Lung microvascular endothelial cell (primary cell): ENCODE data around the gene NACA. TPM values are rescaled to one million over a fixed set of nuclear protein-coding genes. Genes with fewer than 3 reads are reported as not detected.

ENCODE experiments used
- DNase-seq, 2 donors: peaks; one replicate each; pipeline versions ENCODE4 v3.0.0 to v3.0.0-alpha.2; 2010; ENCODE audit warnings: low read depth in 2 of 2
- total RNA-seq: library from RNA; depleted of rRNA; stranded (reverse); fragments of >200 nt; gene quantifications from 2 replicates; pipeline ENCODE4 v1.2.1, GENCODE V29; 2014

The NACA gene
- total RNA-seq, 1 donor from 2014 or later: 1,336 TPM

DNA sequence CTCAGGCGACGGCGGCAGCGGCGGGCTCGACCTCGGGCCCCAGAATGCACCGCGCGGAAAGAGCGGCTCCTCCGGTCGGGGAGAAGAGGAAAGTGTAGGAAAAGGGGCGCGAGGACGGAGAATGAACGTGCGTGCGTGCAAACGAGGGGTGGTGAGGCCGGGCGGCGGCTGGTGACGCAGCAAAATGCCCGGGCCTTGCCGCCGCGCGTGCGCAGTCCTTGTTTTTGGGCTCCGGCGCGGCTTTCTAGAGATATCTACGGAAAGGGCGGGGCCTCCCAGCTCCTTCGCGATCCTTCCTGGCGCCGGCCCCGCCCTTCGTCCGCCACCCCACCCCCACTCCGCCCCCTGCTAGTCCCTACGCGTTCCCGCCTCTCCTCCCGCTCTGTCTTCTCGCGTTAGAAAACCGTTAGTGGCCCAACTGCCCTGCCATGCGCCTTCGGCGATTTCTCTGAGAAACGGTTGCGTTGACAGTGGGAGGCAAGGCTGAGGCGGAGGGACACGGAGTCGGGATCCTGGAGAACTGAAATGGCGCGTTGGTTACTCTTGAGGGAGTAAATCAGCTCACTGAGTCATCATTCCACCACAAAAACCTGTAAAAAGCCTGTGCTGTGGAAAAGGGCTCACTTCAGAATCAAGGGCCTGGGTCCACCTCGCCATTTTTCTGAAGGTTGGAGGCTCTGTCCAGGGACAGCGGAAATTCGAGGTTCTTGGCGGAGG, 36.8 kb downstream of the NACA start, which contains the start of gene PTGES3:
PTGES3 (minus strand) TSS at position 156 of the 717 bp plus-strand sequence. CDS start 285 bp downstream, outside the sequence.
- peak; percentile 97 to 99 for DNase-seq

- peak; percentile 45 to 52 for DNase-seq
These were observed 37.6 kb downstream of the NACA start for GRCh38 chr12:56687223-56688128.

DNA sequence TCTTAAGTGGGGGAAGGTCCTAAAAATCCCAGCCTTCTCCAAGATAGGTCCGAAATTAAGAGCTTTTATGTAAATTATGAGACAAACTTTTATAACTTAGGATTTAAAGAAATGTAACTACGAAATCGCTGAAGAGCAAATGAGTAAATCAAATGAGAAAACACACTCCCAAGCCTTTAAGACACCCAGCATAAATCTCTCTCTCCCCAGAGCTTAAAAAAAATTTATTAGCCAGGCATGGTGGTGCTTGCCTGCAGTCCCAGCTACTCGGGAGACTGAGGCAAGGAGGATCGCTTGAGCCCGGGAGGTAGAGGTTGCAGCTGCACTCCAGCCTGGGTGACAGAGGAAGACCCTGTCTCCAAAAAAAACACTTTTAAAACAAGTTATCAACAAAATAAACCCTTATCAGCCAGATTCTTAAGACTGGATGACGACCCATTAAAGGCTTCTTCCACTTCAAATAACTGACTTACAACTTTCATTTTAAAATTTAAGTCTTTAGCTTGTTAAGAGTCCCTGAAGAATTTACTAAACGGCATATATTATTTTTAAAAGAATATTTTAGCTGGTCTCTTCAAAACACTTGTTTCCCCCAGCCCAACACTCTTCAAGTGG, 40.2 kb downstream of the NACA start:
- DNase-seq: no peak

DNA sequence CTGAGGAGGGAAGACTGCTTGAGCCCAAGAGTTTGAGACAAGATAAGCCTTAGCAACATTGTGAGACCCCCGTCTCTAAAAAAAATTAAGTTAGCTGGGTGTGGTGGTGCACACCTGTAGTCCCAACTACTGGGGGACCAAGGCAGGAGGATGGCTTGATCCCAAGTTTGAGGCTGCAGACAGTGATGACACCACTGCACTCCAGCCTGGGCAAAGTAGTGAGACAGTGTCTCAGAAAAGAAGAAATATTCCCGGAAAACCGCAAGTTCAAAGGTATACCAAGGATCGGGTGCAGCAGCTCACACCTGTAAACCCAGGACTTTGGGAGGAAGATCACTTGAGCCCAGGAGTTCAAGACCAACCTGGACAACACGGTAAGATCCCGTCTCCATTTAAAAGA, 42.8 kb downstream of the NACA start:
- DNase-seq: no peak

DNA sequence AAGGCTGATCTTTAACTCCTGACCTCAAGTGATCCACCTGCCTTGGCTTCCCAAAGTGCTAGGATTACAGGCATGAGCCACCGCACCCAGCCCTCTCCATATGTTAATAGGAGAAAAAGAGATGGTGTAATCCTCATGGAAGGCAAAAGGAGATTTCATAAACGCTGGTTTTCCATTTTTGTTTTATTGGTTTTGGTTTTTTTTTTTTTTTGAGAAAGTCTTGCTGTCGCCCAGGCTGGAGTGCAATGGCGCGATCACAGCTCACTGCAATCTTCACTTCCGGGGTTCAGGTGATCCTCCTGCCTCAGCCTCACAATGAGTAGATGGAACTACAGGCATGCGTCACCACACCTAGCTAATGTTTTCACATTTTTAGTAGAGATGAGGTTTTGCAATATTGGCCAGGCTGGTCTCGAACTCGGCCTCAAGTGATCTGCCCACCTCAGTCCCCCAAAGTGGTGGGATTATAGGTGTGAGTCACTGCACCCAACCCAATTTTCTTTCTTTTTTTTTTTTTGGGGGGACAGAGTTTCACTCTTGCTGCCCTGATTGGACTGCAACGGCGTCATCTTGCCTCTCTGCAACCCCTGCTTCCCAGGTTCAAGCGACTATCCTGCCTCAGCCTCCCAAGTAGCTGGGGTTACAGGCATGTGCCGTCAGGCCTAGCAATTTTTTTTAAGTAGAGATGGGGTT, 45.1 kb downstream of the NACA start:
- DNase-seq: no peak

DNA sequence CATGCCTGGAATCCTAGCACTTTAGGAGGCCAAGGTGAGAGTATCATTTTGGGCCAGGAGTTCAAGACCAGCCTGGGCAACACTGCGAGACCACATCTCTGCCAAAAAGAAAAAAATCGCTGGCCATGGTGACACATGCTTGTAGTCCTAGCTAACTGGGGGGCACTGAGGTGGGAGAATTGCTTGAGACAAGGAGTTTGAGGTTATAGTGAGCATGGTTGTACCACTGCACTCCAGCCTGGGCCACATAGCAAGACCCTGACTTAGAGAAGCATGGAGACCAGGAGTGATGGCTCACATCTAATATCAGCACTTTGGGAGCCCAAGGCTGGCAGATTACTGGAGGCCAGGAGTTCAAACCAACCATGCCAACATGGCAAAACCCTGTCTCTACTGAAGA, 46.2 kb downstream of the NACA start:
- DNase-seq: no peak

DNA sequence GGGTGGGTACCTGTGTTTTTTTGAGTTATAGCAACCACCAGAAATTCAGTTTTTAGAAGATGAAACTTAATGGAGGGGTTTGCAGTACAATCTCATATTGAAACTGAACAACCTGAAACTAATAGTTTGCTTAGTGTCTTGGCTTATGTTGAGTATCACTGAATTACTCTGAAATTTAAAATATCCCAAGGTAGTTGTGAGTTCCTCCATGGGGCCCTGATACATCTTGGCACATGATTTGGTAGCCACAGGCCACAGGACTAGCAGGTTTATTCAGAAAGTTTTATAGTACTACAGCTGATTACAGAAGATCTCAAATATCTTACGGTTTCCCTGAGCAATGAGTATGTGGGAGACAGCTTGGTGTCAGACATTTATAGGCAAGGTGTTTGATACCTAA, 47.4 kb downstream of the NACA start:
- DNase-seq: no peak

DNA sequence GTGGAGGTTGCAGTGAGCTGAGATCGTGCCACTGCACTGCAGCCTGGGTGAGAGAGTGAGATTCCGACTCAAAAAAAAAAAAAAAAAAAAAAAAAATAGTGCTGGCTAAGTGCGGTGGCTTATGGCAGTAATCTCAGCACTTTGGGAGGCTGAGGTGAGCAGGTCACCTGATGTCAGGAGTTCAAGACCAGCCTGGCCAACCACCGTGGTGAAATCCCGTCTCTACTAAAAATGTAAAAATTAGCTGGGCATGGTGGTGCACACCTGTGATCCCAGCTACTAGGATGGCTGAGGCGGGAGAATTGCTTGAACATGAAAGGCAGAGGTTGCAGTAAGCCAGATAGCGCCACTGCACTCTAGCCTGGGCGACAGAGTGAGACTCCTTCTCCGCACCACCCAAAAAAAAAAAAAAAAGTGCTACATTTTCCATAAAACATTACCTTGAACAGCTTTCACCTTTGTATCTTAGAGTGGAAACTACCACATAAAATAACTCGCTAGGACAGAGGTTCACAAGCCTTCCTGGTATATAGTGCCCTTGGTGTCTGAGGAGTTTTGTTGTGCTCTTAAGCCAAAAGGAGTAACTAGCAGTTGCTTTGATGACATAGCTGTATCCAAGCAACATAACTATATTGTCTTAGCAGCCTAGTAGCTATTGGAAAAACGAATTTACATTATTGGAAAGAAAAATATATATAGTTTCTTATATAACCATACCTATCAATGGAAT, 48.1 kb downstream of the NACA start:
- DNase-seq: no peak

DNA sequence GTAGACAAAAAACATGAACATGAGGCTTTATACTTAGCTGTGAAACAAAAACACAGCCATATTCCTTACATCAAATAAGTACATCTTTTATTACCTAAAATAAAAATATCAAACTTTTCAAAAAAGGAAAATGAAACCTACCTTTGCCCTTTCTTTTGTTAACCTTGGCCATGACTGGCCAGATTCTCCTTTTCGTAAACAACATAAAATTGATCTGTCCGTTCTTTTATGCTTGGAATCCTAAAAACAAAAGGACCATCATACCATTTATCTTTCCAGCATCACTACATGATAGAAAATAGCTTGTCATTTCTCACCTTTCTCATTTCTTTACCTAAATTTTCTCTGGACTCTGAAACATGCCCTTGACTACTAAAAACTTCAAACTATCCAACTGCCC, 53.5 kb downstream of the NACA start:
- DNase-seq: no peak

DNA sequence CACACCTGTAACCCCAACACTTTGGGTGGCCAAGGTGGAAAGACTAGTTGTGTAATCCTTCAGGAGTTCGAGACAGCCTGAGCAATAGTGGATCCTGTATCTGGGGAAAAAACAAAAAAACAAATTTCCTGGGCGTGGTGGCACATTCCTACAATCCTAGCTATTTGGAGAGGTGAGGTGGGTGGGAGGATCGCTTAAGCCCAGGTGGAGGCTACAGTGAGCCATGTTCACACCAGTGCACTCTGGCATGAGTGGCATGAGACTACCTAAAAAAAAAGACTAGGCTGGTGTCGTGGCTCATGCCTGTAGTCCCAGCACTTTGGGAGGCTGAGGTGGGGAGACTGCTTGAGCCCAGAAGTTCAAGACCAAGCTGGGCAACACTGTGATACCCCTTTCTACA, 54.3 kb downstream of the NACA start:
- DNase-seq: no peak

- no peak for DNase-seq
These were observed 57.0 kb downstream of the NACA start for GRCh38 chr12:56668197-56668457.

Other genes with a start within 250 kb of the NACA start
- 0.20 TPM in 1 of 2 replicates, not detected in the other for gene GLS2, start 237.1 kb downstream of the NACA start, total RNA-seq
- gene RBMS2, start 203.5 kb downstream of the NACA start, total RNA-seq: 26.2 and 33.1 TPM in 2 replicates
- 15.9 and 22.6 TPM in 2 replicates for gene BAZ2A, start 95.0 kb downstream of the NACA start, total RNA-seq
- 444 and 495 TPM in 2 replicates for gene ATP5F1B, start 79.3 kb downstream of the NACA start, total RNA-seq
- gene PTGES3, start 37.0 kb downstream of the NACA start, total RNA-seq: 45.2 and 50.3 TPM in 2 replicates
- 2.6 and 5.9 TPM in 2 replicates for gene PRIM1, start 27.0 kb upstream of the NACA start, total RNA-seq
- under 0.01 TPM in 1 of 2 replicates, not detected in the other for gene HSD17B6, start 38.0 kb upstream of the NACA start, total RNA-seq
- gene SDR9C7, start 209.1 kb upstream of the NACA start, total RNA-seq: not detected in 2 replicates
- under 0.01 TPM in 2 replicates for gene RDH16, start 232.3 kb upstream of the NACA start, total RNA-seq